HFFc6 (cell line): ENCODE data around the gene MAGEA8. TPM values are rescaled to one million over a fixed set of nuclear protein-coding genes. Genes with fewer than 3 reads are reported as not detected.
A peak's percentile ranks its signal among the peaks of the same experiment; 100 is the strongest.
"Not testable (repeated sequence)": the region's sequence is repeated elsewhere in the genome, so short reads cannot be mapped to it uniquely, and the experiment has no call there.

Experiments used
- DNase-seq: peaks from one replicate; pipeline ENCODE4 v3.0.0-alpha.2; 2018
- H3K27ac Mint-ChIP-seq: 2 replicates; pipeline ENCODE4 v1.8.0; 2020; ENCODE audit warnings: mild to moderate bottlenecking, mixed read lengths
- H3K27me3 Mint-ChIP-seq: 2 replicates; pipeline ENCODE4 v1.8.0; 2021; ENCODE audit warnings: mild to moderate bottlenecking, moderate library complexity, mixed read lengths; ENCODE audit not compliant: insufficient read depth
- H3K36me3 Mint-ChIP-seq: 2 replicates; pipeline ENCODE4 v1.8.0; 2021; ENCODE audit warnings: low read depth, mixed read lengths
- H3K4me1 Mint-ChIP-seq: 2 replicates; pipeline ENCODE4 v1.8.0; 2020; ENCODE audit warnings: low read depth, mixed read lengths
- H3K4me3 Mint-ChIP-seq: 2 replicates; pipeline ENCODE4 v1.8.0; 2020; ENCODE audit warnings: mild to moderate bottlenecking, moderate library complexity, mixed read lengths
- H3K9me3 Mint-ChIP-seq: 2 replicates; pipeline ENCODE4 v1.8.0; 2020; ENCODE audit warnings: mild to moderate bottlenecking, mixed read lengths
- CTCF ChIP-seq: fragments of 200-600 bp; sonication (generic); IDR thresholded peaks from 2 replicates; pipeline ENCODE4 v1.5.0; 2021; ENCODE audit warnings: antibody characterized with exemption, mild to moderate bottlenecking
- total RNA-seq, 6 experiments: library from RNA; stranded (reverse); fragmentation: NEBNext Ultra II Directional; extraction: Animal tissue kit (Norgen Biotek cat#: 25700); gene quantifications; 2 replicates in 1 of 6; 3 replicates in 5 of 6; pipeline ENCODE4 v1.2.3, GENCODE V29; 2021

The MAGEA8 gene
- total RNA-seq, 6 experiments from 2014 or later, result not detected

DNA sequence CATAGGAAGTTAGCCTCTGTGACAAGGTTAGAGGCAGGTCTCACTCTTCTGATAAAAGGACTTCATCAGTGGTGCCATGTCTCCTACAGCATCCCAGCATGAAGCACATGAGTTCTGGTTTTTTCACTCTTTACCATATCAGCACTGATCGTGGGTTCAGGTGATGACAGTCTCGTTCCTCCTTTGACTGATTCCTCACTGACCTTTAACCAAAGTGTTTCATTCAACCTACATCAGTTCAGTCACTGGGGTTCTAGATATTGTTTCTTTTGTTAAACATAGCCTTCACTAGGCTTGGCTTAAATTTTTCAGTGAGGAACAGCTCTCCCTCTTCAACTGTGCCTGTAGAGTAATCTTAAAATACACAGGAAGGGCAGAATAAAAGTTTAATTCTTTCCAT, 9.6 kb upstream of the MAGEA8 start:
- Mint-ChIP-seq H3K4me1 (0 out of 2 replicates have a peak, but pooled peaks cover 5% of the 10 kb centered on the region), H3K9me3 (no peaks in the 10 kb centered on the region), H3K4me3 (no peak overlapping the region), H3K27me3 (no peaks in the 10 kb centered on the region), H3K36me3 (no peaks in the 10 kb centered on the region), H3K27ac (no peak overlapping the region)
- DNase-seq, result no peak
- no peak for TF ChIP-seq CTCF

- TF ChIP-seq CTCF, result peak; percentile 37
- 0 out of 2 replicates have a peak, but pooled peaks cover 5% of the 10 kb centered on the region for H3K4me1 Mint-ChIP-seq
- H3K27ac Mint-ChIP-seq, result no peak overlapping the region
- no peaks in the 10 kb centered on the region for H3K27me3 Mint-ChIP-seq
- no peak overlapping the region for H3K4me3 Mint-ChIP-seq
- no peaks in the 10 kb centered on the region for H3K9me3 Mint-ChIP-seq
- no peaks in the 10 kb centered on the region for H3K36me3 Mint-ChIP-seq
- DNase-seq, result no peak
These were observed 9.0 kb upstream of the MAGEA8 start for GRCh38 chrX:149871940-149872339.

DNA sequence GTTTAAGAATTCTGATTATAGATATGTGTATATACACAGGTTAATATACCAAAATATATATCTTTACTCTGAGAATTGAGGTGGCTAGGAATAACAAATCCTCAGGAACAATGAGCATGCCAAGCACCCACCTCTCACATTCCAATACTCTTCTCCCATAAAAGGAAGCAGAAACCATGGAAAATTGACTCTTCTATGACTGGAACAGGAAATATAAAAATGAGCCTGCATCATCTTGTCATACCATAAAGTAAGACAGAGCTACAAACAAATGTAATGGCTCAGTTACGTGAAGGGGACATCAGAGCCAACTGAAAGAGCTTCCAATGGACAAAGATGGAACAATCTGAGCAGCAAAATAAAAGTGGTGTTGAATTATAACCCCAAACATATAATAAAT, 3.8 kb upstream of the MAGEA8 start:
- Mint-ChIP-seq H3K4me3 (no peak overlapping the region), H3K9me3 (no peaks in the 10 kb centered on the region)

GRCh38 chrX:149877636-149878035, 3.3 kb upstream of the MAGEA8 start:
- Mint-ChIP-seq H3K4me3 (no peak overlapping the region), H3K4me1 (peaks cover 9% of the 10 kb centered on the region), H3K9me3 (no peaks in the 10 kb centered on the region), H3K27me3 (peaks cover 1% of the 10 kb centered on the region; the same call in 1 of the 2 replicates), H3K27ac (no peak overlapping the region), H3K36me3 (no peaks in the 10 kb centered on the region)
- no peak for TF ChIP-seq CTCF
- DNase-seq, result no peak

More for the DNA sequence above, 3.8 kb upstream of the MAGEA8 start:
- no peak for TF ChIP-seq CTCF
- peaks cover 9% of the 10 kb centered on the region for H3K4me1 Mint-ChIP-seq
- no peaks in the 10 kb centered on the region for H3K36me3 Mint-ChIP-seq
- H3K27me3 Mint-ChIP-seq, result no peaks in the 10 kb centered on the region
- no peak for DNase-seq
- H3K27ac Mint-ChIP-seq, result no peak overlapping the region

DNA sequence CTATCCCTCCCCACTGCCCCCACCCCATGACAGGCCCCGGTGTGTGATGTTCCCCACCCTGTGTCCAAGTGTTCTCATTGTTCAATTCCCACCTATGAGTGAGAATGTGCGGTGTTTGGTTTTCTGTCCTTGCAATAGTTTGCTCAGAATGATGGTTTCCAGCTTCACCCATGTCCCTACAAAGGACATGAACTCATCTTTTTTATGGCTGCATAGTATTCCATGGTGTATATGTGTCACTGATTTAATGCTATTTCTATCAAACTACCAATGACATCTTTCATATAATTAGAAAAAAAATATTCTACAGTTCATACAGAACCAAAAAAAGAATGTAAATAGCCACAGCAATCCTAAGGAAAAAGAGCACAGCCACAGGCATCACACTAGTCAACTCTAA, 9.8 kb downstream of the MAGEA8 start:
- H3K36me3 Mint-ChIP-seq, DNase-seq, H3K4me1 Mint-ChIP-seq, H3K27me3 Mint-ChIP-seq, H3K27ac Mint-ChIP-seq, H3K4me3 Mint-ChIP-seq, H3K9me3 Mint-ChIP-seq: not testable (repeated sequence)

GRCh38 chrX:149898554-149898953, 17.6 kb downstream of the MAGEA8 start:
- no peaks in the 10 kb centered on the region for H3K9me3 Mint-ChIP-seq
- H3K27me3 Mint-ChIP-seq, result no peaks in the 10 kb centered on the region; the same call in 1 of the 2 replicates
- TF ChIP-seq CTCF, result no peak
- H3K4me3 Mint-ChIP-seq, result no peak overlapping the region
- H3K4me1 Mint-ChIP-seq, result no peaks in the 10 kb centered on the region
- H3K36me3 Mint-ChIP-seq, result no peaks in the 10 kb centered on the region
- DNase-seq, result no peak
- H3K27ac Mint-ChIP-seq, result no peak overlapping the region
